Omental fat pad (tissue), 4 donors: ENCODE results near the gene KLF9. TPM values are rescaled to one million over a fixed set of nuclear protein-coding genes. Genes with fewer than 3 reads are reported as not detected.
A peak's percentile ranks its signal among the peaks of the same experiment; 100 is the strongest.

Experiments
- ATAC-seq: fragments of 150-250 bp; one replicate; pipeline ENCODE4 v1.9.1; 2016; ENCODE audit warnings: mild to moderate bottlenecking, moderate library complexity; ENCODE audit not compliant: low FRiP score
- DNase-seq: peaks from one replicate; pipeline ENCODE4 v3.0.0-alpha.2; 2019; ENCODE audit warnings: low spot score
- total RNA-seq, 4 donors: library from RNA; depleted of rRNA; stranded (reverse); fragments of >200 nt; gene quantifications; one replicate each; pipeline ENCODE4 v1.1.0, GENCODE V29; 2016
- TF ChIP-seq, protein P1 (sequence below), 3 donors: fragments of 450-650 bp; IDR thresholded peaks; one replicate each; pipeline ENCODE4 v1.5.1; 2016 to 2017; ENCODE audit warnings: antibody characterized with exemption in 3 of 3, mild to moderate bottlenecking in 3 of 3, moderate library complexity in 2 of 3

The KLF9 gene
- total RNA-seq, 4 donors from 2014 or later = 63.4 to 237 (median 164) TPM

DNA sequence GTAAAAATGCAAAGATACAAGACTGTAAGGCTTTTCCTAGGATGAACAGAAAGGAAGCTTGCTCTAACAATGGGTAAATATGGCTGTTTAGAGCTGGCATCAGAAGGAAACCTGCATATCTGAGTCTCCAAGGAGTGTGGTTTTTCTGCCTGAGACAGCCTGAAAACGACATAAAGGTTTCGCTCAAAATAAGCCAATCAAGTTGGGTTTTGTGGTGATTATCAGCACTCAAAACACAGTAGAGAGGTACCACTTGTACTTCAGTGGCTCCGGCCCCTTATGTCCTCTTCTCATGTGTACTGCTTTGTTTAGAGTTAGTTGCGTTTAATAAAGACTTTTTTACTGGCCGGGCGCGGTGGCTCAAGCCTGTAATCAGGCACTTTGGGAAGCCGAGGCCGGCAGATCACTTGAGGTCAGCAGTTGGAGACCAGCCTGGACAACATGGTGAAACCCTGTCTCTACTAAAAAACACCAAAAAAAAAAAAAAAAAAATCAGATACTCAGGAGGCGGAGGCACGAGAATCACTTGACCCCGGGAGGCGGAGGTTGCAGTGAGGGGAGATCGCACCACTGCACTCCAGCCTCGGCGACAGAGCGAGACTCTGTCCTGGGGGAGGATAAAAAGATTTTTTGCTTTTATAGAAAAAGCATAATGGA, 39.4 kb downstream of the KLF9 start:
- no peak for DNase-seq
- no peak for ATAC-seq
- TF ChIP-seq, protein P1, sequence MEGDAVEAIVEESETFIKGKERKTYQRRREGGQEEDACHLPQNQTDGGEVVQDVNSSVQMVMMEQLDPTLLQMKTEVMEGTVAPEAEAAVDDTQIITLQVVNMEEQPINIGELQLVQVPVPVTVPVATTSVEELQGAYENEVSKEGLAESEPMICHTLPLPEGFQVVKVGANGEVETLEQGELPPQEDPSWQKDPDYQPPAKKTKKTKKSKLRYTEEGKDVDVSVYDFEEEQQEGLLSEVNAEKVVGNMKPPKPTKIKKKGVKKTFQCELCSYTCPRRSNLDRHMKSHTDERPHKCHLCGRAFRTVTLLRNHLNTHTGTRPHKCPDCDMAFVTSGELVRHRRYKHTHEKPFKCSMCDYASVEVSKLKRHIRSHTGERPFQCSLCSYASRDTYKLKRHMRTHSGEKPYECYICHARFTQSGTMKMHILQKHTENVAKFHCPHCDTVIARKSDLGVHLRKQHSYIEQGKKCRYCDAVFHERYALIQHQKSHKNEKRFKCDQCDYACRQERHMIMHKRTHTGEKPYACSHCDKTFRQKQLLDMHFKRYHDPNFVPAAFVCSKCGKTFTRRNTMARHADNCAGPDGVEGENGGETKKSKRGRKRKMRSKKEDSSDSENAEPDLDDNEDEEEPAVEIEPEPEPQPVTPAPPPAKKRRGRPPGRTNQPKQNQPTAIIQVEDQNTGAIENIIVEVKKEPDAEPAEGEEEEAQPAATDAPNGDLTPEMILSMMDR (IDR thresholded peaks at IDR 0.05) = no peak

DNA sequence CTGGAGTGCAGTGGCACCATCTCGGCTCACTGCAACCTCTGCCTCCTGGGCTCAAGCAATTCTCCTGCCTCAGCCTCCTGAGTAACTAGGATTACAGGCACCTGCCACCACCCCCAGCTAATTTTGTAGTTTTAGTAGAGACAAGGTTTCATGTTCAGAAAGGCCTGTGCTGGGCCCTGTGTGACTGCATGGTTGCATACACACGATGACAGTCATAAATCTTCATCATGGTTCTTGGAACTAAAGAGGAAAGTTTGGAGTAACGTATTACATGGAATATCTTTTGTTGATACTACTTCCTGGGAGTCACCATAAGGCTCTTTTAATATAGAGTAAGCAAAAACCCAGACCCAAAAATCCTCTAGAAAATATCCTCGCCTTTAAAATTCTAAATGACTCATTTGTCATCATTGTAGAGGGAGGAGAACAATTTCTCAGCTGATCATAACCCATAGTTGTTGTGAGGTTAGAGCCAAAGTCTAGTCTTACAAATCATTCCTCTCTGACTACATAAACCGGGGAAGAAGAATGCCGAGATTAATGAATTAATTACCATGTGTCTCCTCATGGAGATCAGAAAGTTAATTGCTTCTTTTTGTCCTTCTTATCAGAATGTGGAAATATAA, 47.0 kb downstream of the KLF9 start:
- TF ChIP-seq, protein P1 (IDR thresholded peaks at IDR 0.05) = no peak
- no peak for ATAC-seq
- DNase-seq = no peak

DNA sequence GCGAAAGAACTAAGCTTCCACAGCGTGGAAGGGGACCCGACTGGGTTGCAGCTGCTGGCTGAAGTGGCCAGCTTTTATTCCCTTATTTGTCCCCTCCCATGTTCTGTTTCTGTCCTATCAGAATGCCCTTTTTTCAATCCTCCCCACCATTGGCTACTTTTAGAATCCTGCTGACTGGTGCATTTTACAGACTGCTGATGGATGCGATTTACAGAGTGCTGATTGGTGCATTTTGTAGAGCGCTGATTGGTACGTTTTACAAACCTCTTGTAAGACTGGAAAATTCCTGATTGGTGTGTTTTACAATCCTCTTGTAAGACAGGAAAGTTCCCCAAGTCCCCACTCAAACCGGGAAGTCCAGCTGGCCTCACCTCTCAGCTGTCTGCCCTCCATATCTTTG, 50.7 kb downstream of the KLF9 start:
- ATAC-seq = no peak
- TF ChIP-seq, protein P1 (IDR thresholded peaks at IDR 0.05) = no peak
- no peak for DNase-seq

DNA sequence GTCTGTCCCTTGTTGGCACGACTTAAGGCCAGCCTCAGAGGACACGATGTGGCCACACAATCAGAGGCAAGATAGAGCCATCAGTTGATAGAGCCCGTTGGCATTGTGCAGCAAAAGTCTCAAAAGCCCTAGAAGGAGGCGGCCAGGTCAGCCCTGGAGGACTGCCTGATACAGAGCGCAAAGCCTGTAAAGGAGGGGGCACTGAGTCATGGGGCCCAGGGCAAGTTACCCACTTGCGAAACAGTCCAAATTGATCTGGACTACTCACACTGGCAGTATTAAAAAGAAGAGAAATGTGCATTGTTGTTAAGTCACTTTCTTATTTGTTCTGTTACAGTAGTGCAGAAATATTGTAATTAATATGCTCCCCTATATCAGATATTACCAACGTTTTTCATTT, 51.5 kb downstream of the KLF9 start:
- no peak for DNase-seq

DNA sequence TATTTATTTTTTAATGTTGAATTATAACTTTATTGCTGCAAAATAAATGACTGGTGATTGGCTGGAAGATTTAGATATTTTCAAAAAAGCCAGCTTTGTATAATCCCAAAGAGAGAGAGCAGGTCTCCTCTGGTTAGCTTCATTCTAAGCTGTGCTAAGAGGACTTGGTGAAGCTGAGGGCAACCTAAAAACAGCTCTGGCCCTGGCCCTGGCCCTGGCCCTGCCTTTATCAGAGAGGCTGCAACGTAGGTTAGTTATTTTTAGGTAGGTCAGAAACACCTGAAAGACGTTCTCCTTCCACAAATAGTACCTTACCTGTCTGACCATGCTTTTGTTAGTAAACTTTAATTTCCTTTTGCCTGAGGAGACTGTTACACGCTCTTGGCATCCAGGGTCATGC, 58.7 kb downstream of the KLF9 start:
- no peak for DNase-seq
- no peak for ATAC-seq
- TF ChIP-seq, protein P1 (IDR thresholded peaks at IDR 0.05) = no peak

More for the DNA sequence above, 51.5 kb downstream of the KLF9 start:
- peak; percentile 43 for ATAC-seq
- TF ChIP-seq, protein P1 (IDR thresholded peaks at IDR 0.05) = no peak

DNA sequence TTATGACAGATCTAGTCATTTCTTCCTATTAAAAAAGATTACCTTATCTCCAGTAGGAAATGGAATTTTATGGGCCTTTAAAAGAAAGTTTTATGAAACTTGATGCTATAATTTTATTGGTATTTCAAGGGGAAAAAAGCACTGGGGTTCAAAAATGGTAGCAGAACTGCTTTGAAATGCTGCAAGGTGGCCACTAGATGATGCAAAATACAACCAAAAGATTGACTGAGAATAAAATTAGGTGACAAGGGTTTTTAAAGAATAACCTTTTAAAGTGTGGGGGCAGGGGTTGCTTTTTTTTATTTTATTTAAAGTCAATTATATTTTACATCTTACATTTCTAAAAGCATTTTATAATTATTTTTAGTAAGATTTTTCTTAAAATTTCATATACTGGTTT, 61.7 kb downstream of the KLF9 start:
- TF ChIP-seq, protein P1 (IDR thresholded peaks at IDR 0.05) = no peak
- ATAC-seq (no peak), DNase-seq (no peak)

DNA sequence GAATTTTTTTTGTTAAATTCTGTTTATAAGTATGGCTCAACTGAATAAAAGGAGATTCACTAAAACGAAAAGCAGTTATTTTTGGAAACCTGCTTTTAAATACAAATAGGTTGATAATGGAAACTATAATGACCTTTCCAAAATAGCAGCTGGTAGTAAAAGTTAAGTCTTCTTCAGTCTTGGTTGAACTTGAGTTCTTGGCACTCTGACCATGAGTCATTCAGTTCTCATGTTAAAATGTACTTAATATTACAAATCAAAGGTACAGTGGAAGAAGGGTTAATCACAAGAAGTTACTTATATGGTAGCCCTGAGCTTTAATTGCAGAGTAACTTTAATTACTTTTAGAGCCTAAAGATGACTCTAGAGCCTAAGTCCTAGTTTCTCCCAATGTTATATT, 62.1 kb downstream of the KLF9 start:
- ATAC-seq = no peak
- DNase-seq = no peak
- TF ChIP-seq, protein P1 (IDR thresholded peaks at IDR 0.05) = no peak
